H1 (cell line): ENCODE data around the gene ELMO1. TPM values are rescaled to one million over a fixed set of nuclear protein-coding genes. Genes with fewer than 3 reads are reported as not detected.

Experiments used
- CTCF ChIA-PET: fragments of 300-600 bp; sonication (Branson Sonifier 250); formaldehyde crosslinking; loops from one replicate; lab custom pipeline; 2021; ENCODE audit not compliant: partially characterized antibody; lab: Charles Lee
- POLR2A ChIA-PET: fragments of 300-600 bp; sonication (Branson Sonifier 250); formaldehyde crosslinking; loops from one replicate; lab custom pipeline; 2021; ENCODE audit warnings: inconsistent platforms; ENCODE audit not compliant: partially characterized antibody; lab: Charles Lee
- DNase-seq, 2 experiments: peaks; one replicate each; pipeline versions ENCODE4 v3.0.0 to v3.0.0-alpha.2; 2010 to 2022; ENCODE audit warnings: low spot score in 2 of 2, low read depth in 1 of 2, mixed read lengths in 1 of 2
- FAIRE-seq: peaks from 2 replicates; lab custom pipeline; 2011; peaks lifted over from hg19 to GRCh38; lab: Jason Lieb, UNC
- H2AFZ ChIP-seq: 2 replicates; pipeline ENCODE4 v1.8.1; 2012; ENCODE audit warnings: low read length, inconsistent platforms
- H2AK5ac ChIP-seq: 2 replicates; pipeline ENCODE4 v1.6.1; 2013; ENCODE audit warnings: low read depth, low read length
- H2BK120ac ChIP-seq: replicated peaks from 2 replicates; pipeline ENCODE3; 2013; ENCODE audit warnings: low read depth, low read length, inconsistent platforms
- H2BK12ac ChIP-seq: 2 replicates; pipeline ENCODE4 v1.6.1; 2013; ENCODE audit warnings: low read depth, low read length
- H2BK15ac ChIP-seq: 2 replicates; pipeline ENCODE4 v1.6.1; 2013; ENCODE audit warnings: low read length
- H2BK20ac ChIP-seq: 2 replicates; pipeline ENCODE4 v1.6.1; 2013; ENCODE audit warnings: low read length
- H2BK5ac ChIP-seq: 2 replicates; pipeline ENCODE4 v1.6.1; 2013; ENCODE audit warnings: low read depth, low read length
- H3K14ac ChIP-seq: 2 replicates; pipeline ENCODE4 v1.6.1; 2013; ENCODE audit warnings: inconsistent platforms; ENCODE audit not compliant: insufficient read length
- H3K18ac ChIP-seq: 2 replicates; pipeline ENCODE4 v1.6.1; 2013; ENCODE audit warnings: low read length; ENCODE audit errors: extremely low read depth
- H3K23ac ChIP-seq: 2 replicates; pipeline ENCODE4 v1.6.1; 2013; ENCODE audit warnings: inconsistent platforms; ENCODE audit not compliant: insufficient read length
- H3K23me2 ChIP-seq: 2 replicates; pipeline ENCODE4 v1.6.1; 2013; ENCODE audit warnings: low read depth, low read length
- H3K27ac ChIP-seq: 2 replicates; pipeline ENCODE4 v1.6.1; 2011; ENCODE audit warnings: low read depth, low read length, inconsistent platforms
- H3K27me3 ChIP-seq, 4 experiments: replicated peaks in 1 of 4; 1 replicate in 1 of 4; 2 replicates in 3 of 4; pipeline versions ENCODE4 v1.6.1 to v1.8.1; 2011 to 2013; ENCODE audit warnings: low read length in 3 of 4, mild to moderate bottlenecking in 3 of 4, inconsistent platforms in 2 of 4, mixed read lengths in 2 of 4, moderate library complexity in 1 of 4; ENCODE audit not compliant: control insufficient read depth in 3 of 4, insufficient read depth in 3 of 4; ENCODE audit errors: extremely low read depth in 1 of 4
- H3K36me3 ChIP-seq, 4 experiments: 2 replicates each; pipeline versions ENCODE4 v1.6.1 to v1.8.1; 2011 to 2013; ENCODE audit warnings: mild to moderate bottlenecking in 4 of 4, low read length in 3 of 4, moderate library complexity in 2 of 4, control low read depth in 1 of 4, inconsistent platforms in 1 of 4; ENCODE audit not compliant: insufficient read depth in 4 of 4, control insufficient read depth in 2 of 4
- H3K4ac ChIP-seq: replicated peaks from 2 replicates; pipeline ENCODE3; 2013; ENCODE audit warnings: low read length, low read depth, mixed read lengths, inconsistent platforms; ENCODE audit not compliant: insufficient read length
- H3K4me1 ChIP-seq, 4 experiments: replicated peaks in 1 of 4; 1 replicate in 1 of 4; 2 replicates in 3 of 4; pipeline versions ENCODE4 v1.6.1 to v1.8.1; 2011 to 2013; ENCODE audit warnings: low read length in 3 of 4, inconsistent platforms in 2 of 4, mixed read lengths in 1 of 4; ENCODE audit not compliant: insufficient read depth in 4 of 4, control insufficient read depth in 3 of 4
- H3K4me2 ChIP-seq, 2 experiments: 2 replicates each; pipeline versions ENCODE4 v1.6.1 to v1.8.1; 2011 to 2013; ENCODE audit warnings: low read depth in 2 of 2, low read length in 2 of 2, control low read depth in 1 of 2, inconsistent platforms in 1 of 2, mild to moderate bottlenecking in 1 of 2; ENCODE audit not compliant: insufficient read depth in 1 of 2
- H3K4me3 ChIP-seq, 4 experiments: fragments of 200-600, 300-600 bp in 1 of 4; sonication (generic), shearing (Covaris generic), sonication (Bioruptor Twin) in 1 of 4; 2 replicates each; pipeline versions ENCODE4 v1.5.1 to v1.8.1; 2011 to 2016; ENCODE audit warnings: low read length in 4 of 4, low read depth in 3 of 4, control low read depth in 2 of 4, inconsistent platforms in 2 of 4, mild to moderate bottlenecking in 2 of 4, mixed read lengths in 1 of 4, moderate library complexity in 1 of 4; ENCODE audit not compliant: insufficient read depth in 2 of 4; ENCODE audit errors: extremely low read depth in 1 of 4
- H3K56ac ChIP-seq: replicated peaks from 2 replicates; pipeline ENCODE3; 2013; ENCODE audit warnings: low read depth, mild to moderate bottlenecking, mixed read lengths, low read length, inconsistent platforms; ENCODE audit not compliant: insufficient read length
- H3K79me1 ChIP-seq: 2 replicates; pipeline ENCODE4 v1.6.1; 2013; ENCODE audit warnings: low read depth, low read length, control low read depth
- H3K79me2 ChIP-seq, 2 experiments: 2 replicates each; pipeline versions ENCODE4 v1.6.1 to v1.8.1; 2012 to 2013; ENCODE audit warnings: low read length in 2 of 2, mild to moderate bottlenecking in 2 of 2, inconsistent platforms in 1 of 2; ENCODE audit not compliant: insufficient read depth in 2 of 2, control insufficient read depth in 1 of 2
- H3K9ac ChIP-seq, 4 experiments: replicated peaks in 1 of 4; 1 replicate in 1 of 4; 2 replicates in 3 of 4; pipeline versions ENCODE4 v1.6.1 to v1.8.1; 2011 to 2013; ENCODE audit warnings: low read depth in 3 of 4, low read length in 3 of 4, control low read depth in 2 of 4, mild to moderate bottlenecking in 2 of 4, moderate library complexity in 2 of 4, inconsistent platforms in 1 of 4; ENCODE audit errors: extremely low read depth in 1 of 4
- H3K9me3 ChIP-seq, 2 experiments: 2 replicates each; pipeline versions ENCODE4 v1.6.1 to v1.8.1; 2012 to 2013; ENCODE audit warnings: mild to moderate bottlenecking in 2 of 2, moderate library complexity in 2 of 2, control low read depth in 1 of 2, inconsistent platforms in 1 of 2, low read depth in 1 of 2, low read length in 1 of 2, mixed read lengths in 1 of 2; ENCODE audit not compliant: insufficient read depth in 2 of 2
- H4K20me1 ChIP-seq, 2 experiments: replicated peaks in 1 of 2; 2 replicates each; pipeline versions ENCODE3 to v1.8.1; 2011 to 2013; ENCODE audit warnings: inconsistent platforms in 2 of 2, low read length in 2 of 2, mild to moderate bottlenecking in 1 of 2; ENCODE audit not compliant: insufficient read depth in 2 of 2, control insufficient read depth in 1 of 2
- H4K5ac ChIP-seq: 2 replicates; pipeline ENCODE4 v1.6.1; 2013; ENCODE audit warnings: low read length, low read depth, mixed read lengths, inconsistent platforms; ENCODE audit not compliant: insufficient read length
- H4K8ac ChIP-seq: 2 replicates; pipeline ENCODE4 v1.8.0; 2013; ENCODE audit warnings: mild to moderate bottlenecking, moderate library complexity, low read length, inconsistent platforms; ENCODE audit not compliant: insufficient read depth; ENCODE audit errors: extremely low read depth
- H4K91ac ChIP-seq: replicated peaks from 2 replicates; pipeline ENCODE3; 2013; ENCODE audit warnings: low read length, mixed read lengths, inconsistent platforms; ENCODE audit not compliant: insufficient read length
- BCL11A ChIP-seq, 2 experiments: IDR thresholded peaks; one replicate each; pipeline ENCODE4 v1.6.1; 2011; ENCODE audit warnings: low read depth in 2 of 2, low read length in 2 of 2, mild to moderate bottlenecking in 2 of 2
- CBX5 ChIP-seq: fragments of 300-800, 300-1000 bp; sonication (generic); IDR thresholded peaks from 2 replicates; pipeline ENCODE4 v1.7.1; 2016; ENCODE audit warnings: antibody characterized with exemption, low read length, low read depth
- FOSL1 ChIP-seq: IDR thresholded peaks from 2 replicates; pipeline ENCODE4 v1.6.1; 2011; ENCODE audit warnings: mild to moderate bottlenecking, low read depth, low read length, moderate library complexity; ENCODE audit not compliant: insufficient read depth
- HDAC6 ChIP-seq: IDR thresholded peaks from one replicate; pipeline ENCODE4 v1.7.1; 2012; ENCODE audit warnings: low read depth, mild to moderate bottlenecking, inconsistent platforms, low read length, moderate library complexity
- JUN ChIP-seq: IDR thresholded peaks from 2 replicates; pipeline ENCODE4 v1.6.1; 2011; ENCODE audit warnings: low read depth, mild to moderate bottlenecking, improper control_type of control experiment, low read length
- KDM5A ChIP-seq: fragments of 200-600 bp; IDR thresholded peaks from 2 replicates; pipeline ENCODE4 v1.7.1; 2012; ENCODE audit warnings: mild to moderate bottlenecking, low read length, inconsistent platforms, mixed read lengths
- MAFK ChIP-seq: IDR thresholded peaks from 2 replicates; pipeline ENCODE4 v1.6.1; 2012; ENCODE audit warnings: low read depth, mild to moderate bottlenecking, improper control_type of control experiment, low read length
- RBBP5 ChIP-seq: IDR thresholded peaks from 2 replicates; pipeline ENCODE4 v1.7.1; 2012; ENCODE audit warnings: low read depth, mild to moderate bottlenecking, inconsistent platforms, low read length, moderate library complexity, borderline replicate concordance
- RFX5 ChIP-seq: IDR thresholded peaks from 2 replicates; pipeline ENCODE4 v1.6.1; 2011; ENCODE audit warnings: low read depth, low read length, improper control_type of control experiment, borderline replicate concordance
- TAF1 ChIP-seq: IDR thresholded peaks from 2 replicates; pipeline ENCODE4 v1.6.1; 2011; ENCODE audit warnings: mild to moderate bottlenecking, low read depth, low read length
- WGBS, 2 experiments: shearing (Covaris generic) in 1 of 2; methylation state at CpG; one replicate each; pipeline versions ENCODE4 v1.1.6 to v1.1.7; 2013 to 2015; ENCODE audit warnings: low lambda C conversion rate in 2 of 2, mixed read lengths in 2 of 2, inconsistent platforms in 1 of 2, low coverage in 1 of 2, missing lambda C conversion rate in 1 of 2; ENCODE audit not compliant: insufficient replicate concordance in 2 of 2, insufficient coverage in 1 of 2, insufficient read length in 1 of 2; ENCODE audit errors: extremely low coverage in 1 of 2, missing lambda C conversion rate in 1 of 2; 5-methylcytosine and 5-hydroxymethylcytosine counted together
- polyA plus RNA-seq, 7 experiments: library from polyadenylated mRNA; depleted of rRNA in 3 of 7; stranded (reverse) in 5 of 7; unstranded in 2 of 7; fragments of >200 nt in 5 of 7; fragments of 200-250 nt in 2 of 7; gene quantifications; 1 replicate in 5 of 7; 2 replicates in 1 of 7; 4 replicates in 1 of 7; pipeline versions ENCODE4 v1.2.1 to v1.2.3, GENCODE V29; 2011 to 2013; ENCODE audit warnings: missing spikeins in 2 of 7, mixed read lengths in 2 of 7
- total RNA-seq: library from RNA; stranded (reverse); fragmentation: NEBNext Ultra II Directional; extraction: Animal tissue kit (Norgen Biotek cat#: 25700); gene quantifications from 2 replicates; pipeline ENCODE4 v1.2.1, GENCODE V29; 2021
- TF ChIP-seq, protein P1 (sequence below), 3 experiments: IDR thresholded peaks; 1 replicate in 2 of 3; 2 replicates in 1 of 3; pipeline versions ENCODE4 v1.5.1 to v1.6.1; 2011; ENCODE audit warnings: low read length in 3 of 3, mild to moderate bottlenecking in 3 of 3, inconsistent platforms in 2 of 3, low read depth in 1 of 3, moderate library complexity in 1 of 3; ENCODE audit not compliant: insufficient read depth in 1 of 3; ENCODE audit errors: control extremely low read depth in 1 of 3
- TF ChIP-seq, protein P2 (sequence below): IDR thresholded peaks from 2 replicates; pipeline ENCODE4 v1.6.1; 2012; ENCODE audit warnings: inconsistent platforms

The ELMO1 gene
- total and polyA plus RNA-seq, 2 of the 8 experiments (the other 6 are each of a cell fraction or from before 2014, with no cell fraction given), result 18.4 to 21.0 TPM

DNA sequence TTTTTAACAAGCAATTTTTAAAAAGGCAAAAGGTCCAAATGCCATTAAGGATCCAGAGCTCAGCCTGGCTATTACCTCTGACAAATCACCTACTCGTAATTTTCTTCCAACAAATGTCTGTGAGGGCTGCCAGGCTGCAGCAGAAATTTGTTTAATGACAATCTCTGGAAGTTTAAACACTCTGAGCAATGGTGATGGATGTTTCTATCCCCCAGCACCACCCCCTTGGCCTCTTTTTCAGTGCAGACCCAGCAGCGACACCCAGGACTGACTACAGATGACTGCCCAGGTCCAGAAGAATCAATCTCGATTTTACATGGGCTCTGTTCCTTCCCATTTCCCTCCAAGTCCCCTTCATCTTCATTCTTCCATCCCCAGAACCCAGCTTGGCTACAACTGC lies 523.0 kb downstream of the ELMO1 start:
- no peak overlapping the region for H3K18ac ChIP-seq
- no peak overlapping the region for H4K5ac ChIP-seq
- H3K9ac ChIP-seq, result no peak overlapping the region
- DNase-seq, result no peak
- H3K14ac ChIP-seq, result no peak overlapping the region
- no peak overlapping the region for H2BK20ac ChIP-seq
- no peak overlapping the region for H2AFZ ChIP-seq
- no peak overlapping the region for H4K8ac ChIP-seq
- no peaks in the 10 kb centered on the region for H3K4me1 ChIP-seq
- H3K79me2 ChIP-seq, result no peaks in the 10 kb centered on the region
- H4K20me1 ChIP-seq, result no peaks in the 10 kb centered on the region
- FAIRE-seq, result no peak
- no peak overlapping the region for H3K4ac ChIP-seq
- H2BK5ac ChIP-seq, result no peak overlapping the region
- H3K4me3 ChIP-seq, result no peak overlapping the region
- no peaks in the 10 kb centered on the region for H3K9me3 ChIP-seq
- no peak overlapping the region for H2BK12ac ChIP-seq
- H3K27ac ChIP-seq, result no peak overlapping the region
- no peak overlapping the region for H2AK5ac ChIP-seq
- ChIA-PET POLR2A (no interaction called here), CTCF (interaction anchor here (1.2 to 2.0 kb wide), 3 partner anchors 9 to 17 kb away, joined by 3 to 9 read pairs (median 4); no protein-coding TSS in a partner anchor)
- no peak overlapping the region for H3K4me2 ChIP-seq
- no peaks in the 10 kb centered on the region for H3K27me3 ChIP-seq
- H4K91ac ChIP-seq, result no peak overlapping the region
- no peak overlapping the region for H2BK15ac ChIP-seq
- no peaks in the 10 kb centered on the region for H3K79me1 ChIP-seq
- no peak overlapping the region for H3K23ac ChIP-seq
- H3K56ac ChIP-seq, result no peak overlapping the region
- no peak overlapping the region for H2BK120ac ChIP-seq
- no peaks in the 10 kb centered on the region for H3K36me3 ChIP-seq
- 85% methylated on average over 3 of the region's 3 CpGs; no CpG with 5 or more reads in 1 of the 2 experiments for WGBS, 2 experiments
- H3K23me2 ChIP-seq, result no peaks in the 10 kb centered on the region
- no peak for TF ChIP-seq RFX5
- TF ChIP-seq, protein P1, sequence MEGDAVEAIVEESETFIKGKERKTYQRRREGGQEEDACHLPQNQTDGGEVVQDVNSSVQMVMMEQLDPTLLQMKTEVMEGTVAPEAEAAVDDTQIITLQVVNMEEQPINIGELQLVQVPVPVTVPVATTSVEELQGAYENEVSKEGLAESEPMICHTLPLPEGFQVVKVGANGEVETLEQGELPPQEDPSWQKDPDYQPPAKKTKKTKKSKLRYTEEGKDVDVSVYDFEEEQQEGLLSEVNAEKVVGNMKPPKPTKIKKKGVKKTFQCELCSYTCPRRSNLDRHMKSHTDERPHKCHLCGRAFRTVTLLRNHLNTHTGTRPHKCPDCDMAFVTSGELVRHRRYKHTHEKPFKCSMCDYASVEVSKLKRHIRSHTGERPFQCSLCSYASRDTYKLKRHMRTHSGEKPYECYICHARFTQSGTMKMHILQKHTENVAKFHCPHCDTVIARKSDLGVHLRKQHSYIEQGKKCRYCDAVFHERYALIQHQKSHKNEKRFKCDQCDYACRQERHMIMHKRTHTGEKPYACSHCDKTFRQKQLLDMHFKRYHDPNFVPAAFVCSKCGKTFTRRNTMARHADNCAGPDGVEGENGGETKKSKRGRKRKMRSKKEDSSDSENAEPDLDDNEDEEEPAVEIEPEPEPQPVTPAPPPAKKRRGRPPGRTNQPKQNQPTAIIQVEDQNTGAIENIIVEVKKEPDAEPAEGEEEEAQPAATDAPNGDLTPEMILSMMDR (IDR thresholded peaks at IDR 0.05; ENCODE audit: control extremely low read depth in 1 of 3, insufficient read depth in 1 of 3, low read depth in 1 of 3, low read length in 3 of 3), result no peak
- TF ChIP-seq RBBP5, result no peak
- TF ChIP-seq JUN, result no peak
- no peak for TF ChIP-seq BCL11A (IDR thresholded peaks at IDR 0.05; ENCODE audit: low read depth in 2 of 2, low read length in 2 of 2)
- TF ChIP-seq, protein P2, sequence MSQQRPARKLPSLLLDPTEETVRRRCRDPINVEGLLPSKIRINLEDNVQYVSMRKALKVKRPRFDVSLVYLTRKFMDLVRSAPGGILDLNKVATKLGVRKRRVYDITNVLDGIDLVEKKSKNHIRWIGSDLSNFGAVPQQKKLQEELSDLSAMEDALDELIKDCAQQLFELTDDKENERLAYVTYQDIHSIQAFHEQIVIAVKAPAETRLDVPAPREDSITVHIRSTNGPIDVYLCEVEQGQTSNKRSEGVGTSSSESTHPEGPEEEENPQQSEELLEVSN, result no peak
- TF ChIP-seq FOSL1, result no peak
- no peak for TF ChIP-seq MAFK
- TF ChIP-seq KDM5A, result no peak
- TF ChIP-seq HDAC6, result no peak
- TF ChIP-seq CBX5, result no peak
- TF ChIP-seq TAF1, result no peak
